GM12878 (cell line): ENCODE measurements around the gene RASSF6. TPM values are rescaled to one million over a fixed set of nuclear protein-coding genes. Genes with fewer than 3 reads are reported as not detected.

Source experiments
- BMI1 ChIP-seq: fragments of 450-650 bp; IDR thresholded peaks from 2 replicates; pipeline ENCODE4 v1.6.1; 2016; ENCODE audit warnings: mild to moderate bottlenecking, moderate library complexity, borderline replicate concordance
- CREM ChIP-seq: IDR thresholded peaks from 2 replicates; pipeline ENCODE4 v1.6.1; 2014; ENCODE audit warnings: antibody characterized with exemption, low read depth
- FOXK2 ChIP-seq: fragments of 450-650 bp; IDR thresholded peaks from 2 replicates; pipeline ENCODE4 v1.6.1; 2017; ENCODE audit warnings: mild to moderate bottlenecking, moderate library complexity
- GABPA ChIP-seq: IDR thresholded peaks from 2 replicates; pipeline ENCODE4 v1.6.1; 2014; ENCODE audit warnings: antibody characterized with exemption, low read depth, mild to moderate bottlenecking, inconsistent platforms
- TARDBP ChIP-seq: IDR thresholded peaks from 2 replicates; pipeline ENCODE4 v1.6.1; 2016; ENCODE audit warnings: borderline replicate concordance
- WRNIP1 ChIP-seq: IDR thresholded peaks from 2 replicates; pipeline ENCODE4 v1.6.1; 2011; ENCODE audit warnings: low read depth, low read length, improper control_type of control experiment, borderline replicate concordance
- ZBTB11 ChIP-seq: fragments of 450-650 bp; formaldehyde crosslinking; IDR thresholded peaks from 2 replicates; pipeline ENCODE4 v1.5.0; 2022; ENCODE audit warnings: mild to moderate bottlenecking, missing genetic modification characterization
- polyA plus RNA-seq, 11 experiments: library from polyadenylated mRNA; depleted of rRNA in 4 of 11; unstranded in 6 of 11; stranded (reverse) in 5 of 11; fragments of >200 nt; fragmentation: Nextera tagmentation in 4 of 11; fragmentation: Illumina TruSeq in 1 of 11; extraction: Ambion mirVana in 4 of 11; extraction: Trizol in 1 of 11; gene quantifications; 1 replicate in 1 of 11; 2 replicates in 10 of 11; pipeline versions ENCODE4 v1.2.1 to v1.2.3, GENCODE V29; 2011 to 2016; ENCODE audit warnings: inconsistent platforms in 2 of 11, missing spikeins in 2 of 11, low read depth in 1 of 11
- total RNA-seq, 4 experiments: library from RNA; depleted of rRNA in 3 of 4; stranded (reverse); fragments of >200 nt in 3 of 4; fragmentation: Illumina TruSeq in 1 of 4; extraction: Trizol in 1 of 4; gene quantifications; 2 replicates each; pipeline versions ENCODE4 v1.2.1 to v1.2.3, GENCODE V29; 2013 to 2021
- TF ChIP-seq, protein P1 (sequence below): IDR thresholded peaks from 2 replicates; pipeline ENCODE4 v1.6.1; 2012; ENCODE audit warnings: improper control_type of control experiment, low read depth, low read length; ENCODE audit not compliant: insufficient replicate concordance
- TF ChIP-seq, protein P2 (sequence below): IDR thresholded peaks from 2 replicates; pipeline ENCODE4 v1.6.1; 2011; ENCODE audit warnings: mild to moderate bottlenecking, low read depth, low read length, moderate library complexity; ENCODE audit not compliant: insufficient replicate concordance

The RASSF6 gene
- total and polyA plus RNA-seq, 10 of the 15 experiments (the other 5 are each of a cell fraction or from before 2014, with no cell fraction given): 0.28 to 2.9 (median 0.54) TPM

GRCh38 chr4:73585345-73585744 lies 34.9 kb downstream of the RASSF6 start (continued):
- TF ChIP-seq, protein P1, sequence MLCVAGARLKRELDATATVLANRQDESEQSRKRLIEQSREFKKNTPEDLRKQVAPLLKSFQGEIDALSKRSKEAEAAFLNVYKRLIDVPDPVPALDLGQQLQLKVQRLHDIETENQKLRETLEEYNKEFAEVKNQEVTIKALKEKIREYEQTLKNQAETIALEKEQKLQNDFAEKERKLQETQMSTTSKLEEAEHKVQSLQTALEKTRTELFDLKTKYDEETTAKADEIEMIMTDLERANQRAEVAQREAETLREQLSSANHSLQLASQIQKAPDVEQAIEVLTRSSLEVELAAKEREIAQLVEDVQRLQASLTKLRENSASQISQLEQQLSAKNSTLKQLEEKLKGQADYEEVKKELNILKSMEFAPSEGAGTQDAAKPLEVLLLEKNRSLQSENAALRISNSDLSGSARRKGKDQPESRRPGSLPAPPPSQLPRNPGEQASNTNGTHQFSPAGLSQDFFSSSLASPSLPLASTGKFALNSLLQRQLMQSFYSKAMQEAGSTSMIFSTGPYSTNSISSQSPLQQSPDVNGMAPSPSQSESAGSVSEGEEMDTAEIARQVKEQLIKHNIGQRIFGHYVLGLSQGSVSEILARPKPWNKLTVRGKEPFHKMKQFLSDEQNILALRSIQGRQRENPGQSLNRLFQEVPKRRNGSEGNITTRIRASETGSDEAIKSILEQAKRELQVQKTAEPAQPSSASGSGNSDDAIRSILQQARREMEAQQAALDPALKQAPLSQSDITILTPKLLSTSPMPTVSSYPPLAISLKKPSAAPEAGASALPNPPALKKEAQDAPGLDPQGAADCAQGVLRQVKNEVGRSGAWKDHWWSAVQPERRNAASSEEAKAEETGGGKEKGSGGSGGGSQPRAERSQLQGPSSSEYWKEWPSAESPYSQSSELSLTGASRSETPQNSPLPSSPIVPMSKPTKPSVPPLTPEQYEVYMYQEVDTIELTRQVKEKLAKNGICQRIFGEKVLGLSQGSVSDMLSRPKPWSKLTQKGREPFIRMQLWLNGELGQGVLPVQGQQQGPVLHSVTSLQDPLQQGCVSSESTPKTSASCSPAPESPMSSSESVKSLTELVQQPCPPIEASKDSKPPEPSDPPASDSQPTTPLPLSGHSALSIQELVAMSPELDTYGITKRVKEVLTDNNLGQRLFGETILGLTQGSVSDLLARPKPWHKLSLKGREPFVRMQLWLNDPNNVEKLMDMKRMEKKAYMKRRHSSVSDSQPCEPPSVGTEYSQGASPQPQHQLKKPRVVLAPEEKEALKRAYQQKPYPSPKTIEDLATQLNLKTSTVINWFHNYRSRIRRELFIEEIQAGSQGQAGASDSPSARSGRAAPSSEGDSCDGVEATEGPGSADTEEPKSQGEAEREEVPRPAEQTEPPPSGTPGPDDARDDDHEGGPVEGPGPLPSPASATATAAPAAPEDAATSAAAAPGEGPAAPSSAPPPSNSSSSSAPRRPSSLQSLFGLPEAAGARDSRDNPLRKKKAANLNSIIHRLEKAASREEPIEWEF: no peak
- TF ChIP-seq, protein P2, sequence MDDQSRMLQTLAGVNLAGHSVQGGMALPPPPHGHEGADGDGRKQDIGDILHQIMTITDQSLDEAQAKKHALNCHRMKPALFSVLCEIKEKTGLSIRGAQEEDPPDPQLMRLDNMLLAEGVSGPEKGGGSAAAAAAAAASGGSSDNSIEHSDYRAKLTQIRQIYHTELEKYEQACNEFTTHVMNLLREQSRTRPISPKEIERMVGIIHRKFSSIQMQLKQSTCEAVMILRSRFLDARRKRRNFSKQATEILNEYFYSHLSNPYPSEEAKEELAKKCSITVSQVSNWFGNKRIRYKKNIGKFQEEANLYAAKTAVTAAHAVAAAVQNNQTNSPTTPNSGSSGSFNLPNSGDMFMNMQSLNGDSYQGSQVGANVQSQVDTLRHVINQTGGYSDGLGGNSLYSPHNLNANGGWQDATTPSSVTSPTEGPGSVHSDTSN: no peak
- TF ChIP-seq ZBTB11 (CRISPR knock-in tag) (no peak), WRNIP1 (no peak), BMI1 (no peak), CREM (no peak), GABPA (no peak), TARDBP (no peak), FOXK2 (no peak)
